ENCODE data around the gene SLC9A1. TPM values are rescaled to one million over a fixed set of nuclear protein-coding genes. Genes with fewer than 3 reads are reported as not detected.

SLC9A1 gene
- total RNA-seq, 1 donor from 2014 or later = 21.9 TPM

GRCh38 chr1:27141266-27142003 lies 13.5 kb downstream of the SLC9A1 start:
- TF ChIP-seq, protein P1, sequence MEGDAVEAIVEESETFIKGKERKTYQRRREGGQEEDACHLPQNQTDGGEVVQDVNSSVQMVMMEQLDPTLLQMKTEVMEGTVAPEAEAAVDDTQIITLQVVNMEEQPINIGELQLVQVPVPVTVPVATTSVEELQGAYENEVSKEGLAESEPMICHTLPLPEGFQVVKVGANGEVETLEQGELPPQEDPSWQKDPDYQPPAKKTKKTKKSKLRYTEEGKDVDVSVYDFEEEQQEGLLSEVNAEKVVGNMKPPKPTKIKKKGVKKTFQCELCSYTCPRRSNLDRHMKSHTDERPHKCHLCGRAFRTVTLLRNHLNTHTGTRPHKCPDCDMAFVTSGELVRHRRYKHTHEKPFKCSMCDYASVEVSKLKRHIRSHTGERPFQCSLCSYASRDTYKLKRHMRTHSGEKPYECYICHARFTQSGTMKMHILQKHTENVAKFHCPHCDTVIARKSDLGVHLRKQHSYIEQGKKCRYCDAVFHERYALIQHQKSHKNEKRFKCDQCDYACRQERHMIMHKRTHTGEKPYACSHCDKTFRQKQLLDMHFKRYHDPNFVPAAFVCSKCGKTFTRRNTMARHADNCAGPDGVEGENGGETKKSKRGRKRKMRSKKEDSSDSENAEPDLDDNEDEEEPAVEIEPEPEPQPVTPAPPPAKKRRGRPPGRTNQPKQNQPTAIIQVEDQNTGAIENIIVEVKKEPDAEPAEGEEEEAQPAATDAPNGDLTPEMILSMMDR (conservative IDR thresholded peaks at IDR 0.05; ENCODE audit: low read depth, low read length) = no peak
- H3K4me3 ChIP-seq (ENCODE audit: low read depth, low read length) = no peak overlapping the region
- no peak for DNase-seq (ENCODE audit: low read depth)

GRCh38 chr1:27139980-27140379 lies 14.9 kb downstream of the SLC9A1 start:
- no peak for DNase-seq (ENCODE audit: low read depth)
- TF ChIP-seq, protein P1 (conservative IDR thresholded peaks at IDR 0.05; ENCODE audit: low read depth, low read length) = no peak
- no peak overlapping the region for H3K4me3 ChIP-seq (ENCODE audit: low read depth, low read length)

DNA sequence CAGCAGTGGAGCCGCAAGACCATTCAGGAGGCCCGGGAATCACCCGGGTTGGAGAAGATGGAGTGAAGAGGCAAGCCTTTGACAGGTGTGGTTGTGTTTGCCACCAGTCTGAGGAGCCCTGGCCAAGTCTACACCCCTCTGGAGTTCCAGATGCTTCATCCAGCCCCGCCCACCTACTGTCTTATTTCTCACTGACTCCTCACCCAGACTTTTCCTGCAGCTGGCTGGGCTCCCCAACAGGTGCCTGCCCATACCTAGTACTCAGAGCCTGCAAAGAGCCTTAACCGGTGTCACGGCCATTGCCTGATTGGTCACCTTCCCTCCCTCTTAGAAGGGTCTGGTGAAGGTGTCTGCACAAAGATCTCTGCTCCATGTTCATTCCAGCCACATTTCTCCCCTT lies 16.0 kb downstream of the SLC9A1 start:
- no peak for DNase-seq (ENCODE audit: low read depth)
- no peak overlapping the region for H3K4me3 ChIP-seq (ENCODE audit: low read depth, low read length)
- TF ChIP-seq, protein P1 (conservative IDR thresholded peaks at IDR 0.05; ENCODE audit: low read depth, low read length) = no peak

DNA sequence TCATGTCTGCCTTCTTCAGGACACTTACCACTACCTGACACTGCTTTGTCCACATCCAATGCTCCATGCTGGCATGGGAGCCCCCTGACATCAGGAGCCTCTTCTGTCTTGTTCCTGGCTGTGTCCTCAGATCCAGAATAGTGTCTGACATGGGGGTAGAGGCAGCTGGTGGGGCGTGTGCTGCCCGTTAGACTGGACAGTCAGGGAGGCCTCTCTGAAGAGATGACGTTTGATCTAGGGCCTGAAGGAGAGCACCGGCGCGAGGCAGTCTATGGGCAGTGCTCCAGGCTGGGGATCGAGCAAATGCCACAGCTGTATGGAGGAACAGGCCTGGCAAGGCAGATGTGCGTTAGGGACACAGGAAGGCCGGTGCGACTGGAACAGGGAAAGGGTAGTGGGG lies 16.6 kb downstream of the SLC9A1 start:
- no peak for DNase-seq (ENCODE audit: low read depth)
- TF ChIP-seq, protein P1 (conservative IDR thresholded peaks at IDR 0.05; ENCODE audit: low read depth, low read length) = no peak
- no peak overlapping the region for H3K4me3 ChIP-seq (ENCODE audit: low read depth, low read length)

GRCh38 chr1:27137544-27138075 lies 17.3 kb downstream of the SLC9A1 start:
- H3K4me3 ChIP-seq (ENCODE audit: low read depth, low read length) = no peak overlapping the region
- TF ChIP-seq, protein P1 (conservative IDR thresholded peaks at IDR 0.05; ENCODE audit: low read depth, low read length) = no peak
- DNase-seq (ENCODE audit: low read depth) = no peak

- DNase-seq (ENCODE audit: low read depth) = no peak
- no peak overlapping the region for H3K4me3 ChIP-seq (ENCODE audit: low read depth, low read length)
- TF ChIP-seq, protein P1 (conservative IDR thresholded peaks at IDR 0.05; ENCODE audit: low read depth, low read length) = no peak
Observed at GRCh38 chr1:27136998-27137542, 17.9 kb downstream of the SLC9A1 start.

- TF ChIP-seq, protein P1 (conservative IDR thresholded peaks at IDR 0.05; ENCODE audit: low read depth, low read length) = no peak
- no peak overlapping the region for H3K4me3 ChIP-seq (ENCODE audit: low read depth, low read length)
- no peak for DNase-seq (ENCODE audit: low read depth)
Observed at GRCh38 chr1:27136236-27136551, 18.7 kb downstream of the SLC9A1 start.
